ENCODE data around the gene RGS6. TPM values are rescaled to one million over a fixed set of nuclear protein-coding genes. Genes with fewer than 3 reads are reported as not detected.

RGS6 gene
- total RNA-seq, 1 donor from 2014 or later, result 5.2 TPM

- H3K4me3 ChIP-seq (ENCODE audit: low read length in 3 of 3), result no peak overlapping the region
- no peak overlapping the region for H3K27ac ChIP-seq (ENCODE audit: low read depth, low read length)
- no peaks in the 10 kb centered on the region for H3K4me1 ChIP-seq (ENCODE audit: control insufficient read depth in 3 of 3, insufficient read depth in 3 of 3, low read length in 3 of 3)
- H3K36me3 ChIP-seq (ENCODE audit: control insufficient read depth in 3 of 3, insufficient read depth in 3 of 3, low read length in 3 of 3), result no peaks in the 10 kb centered on the region
- H3K9me3 ChIP-seq (ENCODE audit: control insufficient read depth in 3 of 3, low read length in 3 of 3), result no peaks in the 10 kb centered on the region
- no peaks in the 10 kb centered on the region for H3K27me3 ChIP-seq (ENCODE audit: control insufficient read depth in 3 of 3, insufficient read depth in 3 of 3, low read length in 3 of 3)
- no peak overlapping the region for H3K9ac ChIP-seq (ENCODE audit: low read depth in 1 of 3, low read length in 3 of 3)
Observed at GRCh38 chr14:72501439-72501838, 569.2 kb downstream of the RGS6 start.

- Histone ChIP-seq H3K4me3 (ENCODE audit: low read length in 3 of 3) (no peak overlapping the region), H3K9me3 (ENCODE audit: control insufficient read depth in 3 of 3, low read length in 3 of 3) (no peaks in the 10 kb centered on the region), H3K27me3 (ENCODE audit: control insufficient read depth in 3 of 3, insufficient read depth in 3 of 3, low read length in 3 of 3) (no peaks in the 10 kb centered on the region), H3K4me1 (ENCODE audit: control insufficient read depth in 3 of 3, insufficient read depth in 3 of 3, low read length in 3 of 3) (no peaks in the 10 kb centered on the region), H3K27ac (ENCODE audit: low read depth, low read length) (no peak overlapping the region), H3K9ac (ENCODE audit: low read depth in 1 of 3, low read length in 3 of 3) (no peak overlapping the region), H3K36me3 (ENCODE audit: control insufficient read depth in 3 of 3, insufficient read depth in 3 of 3, low read length in 3 of 3) (no peaks in the 10 kb centered on the region)
Observed at GRCh38 chr14:72503271-72503670, 571.0 kb downstream of the RGS6 start.

- H3K9ac ChIP-seq (ENCODE audit: low read depth in 1 of 3, low read length in 3 of 3), result no peak overlapping the region
- H3K4me1 ChIP-seq (ENCODE audit: control insufficient read depth in 3 of 3, insufficient read depth in 3 of 3, low read length in 3 of 3), result no peaks in the 10 kb centered on the region
- no peak overlapping the region for H3K27ac ChIP-seq (ENCODE audit: low read depth, low read length)
- no peaks in the 10 kb centered on the region for H3K27me3 ChIP-seq (ENCODE audit: control insufficient read depth in 3 of 3, insufficient read depth in 3 of 3, low read length in 3 of 3)
- H3K36me3 ChIP-seq (ENCODE audit: control insufficient read depth in 3 of 3, insufficient read depth in 3 of 3, low read length in 3 of 3), result no peaks in the 10 kb centered on the region
- H3K9me3 ChIP-seq (ENCODE audit: control insufficient read depth in 3 of 3, low read length in 3 of 3), result no peaks in the 10 kb centered on the region
- no peak overlapping the region for H3K4me3 ChIP-seq (ENCODE audit: low read length in 3 of 3)
Observed at GRCh38 chr14:72503696-72504368, 571.6 kb downstream of the RGS6 start.

- Histone ChIP-seq H3K27ac (ENCODE audit: low read depth, low read length) (no peak overlapping the region), H3K9me3 (ENCODE audit: control insufficient read depth in 3 of 3, low read length in 3 of 3) (no peaks in the 10 kb centered on the region), H3K9ac (ENCODE audit: low read depth in 1 of 3, low read length in 3 of 3) (no peak overlapping the region), H3K4me1 (ENCODE audit: control insufficient read depth in 3 of 3, insufficient read depth in 3 of 3, low read length in 3 of 3) (peaks cover 0 to 4% (median 3%) of the 10 kb centered on the region in 3 donors), H3K36me3 (ENCODE audit: control insufficient read depth in 3 of 3, insufficient read depth in 3 of 3, low read length in 3 of 3) (no peaks in the 10 kb centered on the region), H3K4me3 (ENCODE audit: low read length in 3 of 3) (no peak overlapping the region), H3K27me3 (ENCODE audit: control insufficient read depth in 3 of 3, insufficient read depth in 3 of 3, low read length in 3 of 3) (no peaks in the 10 kb centered on the region)
Observed at GRCh38 chr14:72510566-72510965, 578.3 kb downstream of the RGS6 start.

- Histone ChIP-seq H3K9me3 (ENCODE audit: control insufficient read depth in 3 of 3, low read length in 3 of 3) (no peaks in the 10 kb centered on the region), H3K36me3 (ENCODE audit: control insufficient read depth in 3 of 3, insufficient read depth in 3 of 3, low read length in 3 of 3) (no peaks in the 10 kb centered on the region), H3K27me3 (ENCODE audit: control insufficient read depth in 3 of 3, insufficient read depth in 3 of 3, low read length in 3 of 3) (no peaks in the 10 kb centered on the region), H3K27ac (ENCODE audit: low read depth, low read length) (no peak overlapping the region), H3K4me1 (ENCODE audit: control insufficient read depth in 3 of 3, insufficient read depth in 3 of 3, low read length in 3 of 3) (peaks cover 4 to 7% (median 6%) of the 10 kb centered on the region in 3 donors), H3K4me3 (ENCODE audit: low read length in 3 of 3) (no peak overlapping the region), H3K9ac (ENCODE audit: low read depth in 1 of 3, low read length in 3 of 3) (no peak overlapping the region)
Observed at GRCh38 chr14:72512281-72512680, 580.1 kb downstream of the RGS6 start.

GRCh38 chr14:72512925-72513324 lies 580.7 kb downstream of the RGS6 start:
- Histone ChIP-seq H3K4me3 (ENCODE audit: low read length in 3 of 3) (no peak overlapping the region), H3K27ac (ENCODE audit: low read depth, low read length) (no peak overlapping the region), H3K27me3 (ENCODE audit: control insufficient read depth in 3 of 3, insufficient read depth in 3 of 3, low read length in 3 of 3) (no peaks in the 10 kb centered on the region), H3K36me3 (ENCODE audit: control insufficient read depth in 3 of 3, insufficient read depth in 3 of 3, low read length in 3 of 3) (no peaks in the 10 kb centered on the region), H3K4me1 (ENCODE audit: control insufficient read depth in 3 of 3, insufficient read depth in 3 of 3, low read length in 3 of 3) (peaks cover 4 to 10% (median 7%) of the 10 kb centered on the region in 3 donors), H3K9ac (ENCODE audit: low read depth in 1 of 3, low read length in 3 of 3) (no peak overlapping the region), H3K9me3 (ENCODE audit: control insufficient read depth in 3 of 3, low read length in 3 of 3) (no peaks in the 10 kb centered on the region)

- H3K9ac ChIP-seq (ENCODE audit: low read depth in 1 of 3, low read length in 3 of 3), result no peak overlapping the region
- no peak overlapping the region for H3K27ac ChIP-seq (ENCODE audit: low read depth, low read length)
- no peaks in the 10 kb centered on the region for H3K9me3 ChIP-seq (ENCODE audit: control insufficient read depth in 3 of 3, low read length in 3 of 3)
- H3K4me3 ChIP-seq (ENCODE audit: low read length in 3 of 3), result no peak overlapping the region
- H3K36me3 ChIP-seq (ENCODE audit: control insufficient read depth in 3 of 3, insufficient read depth in 3 of 3, low read length in 3 of 3), result no peaks in the 10 kb centered on the region
- no peaks in the 10 kb centered on the region for H3K27me3 ChIP-seq (ENCODE audit: control insufficient read depth in 3 of 3, insufficient read depth in 3 of 3, low read length in 3 of 3)
- peaks cover 4 to 10% (median 7%) of the 10 kb centered on the region in 3 donors for H3K4me1 ChIP-seq (ENCODE audit: control insufficient read depth in 3 of 3, insufficient read depth in 3 of 3, low read length in 3 of 3)
Observed at GRCh38 chr14:72513346-72513745, 581.1 kb downstream of the RGS6 start.

GRCh38 chr14:72513965-72514659 lies 581.9 kb downstream of the RGS6 start:
- Histone ChIP-seq H3K9ac (ENCODE audit: low read depth in 1 of 3, low read length in 3 of 3) (no peak overlapping the region), H3K36me3 (ENCODE audit: control insufficient read depth in 3 of 3, insufficient read depth in 3 of 3, low read length in 3 of 3) (no peaks in the 10 kb centered on the region), H3K4me1 (ENCODE audit: control insufficient read depth in 3 of 3, insufficient read depth in 3 of 3, low read length in 3 of 3) (peaks cover 4 to 10% (median 7%) of the 10 kb centered on the region in 3 donors), H3K27me3 (ENCODE audit: control insufficient read depth in 3 of 3, insufficient read depth in 3 of 3, low read length in 3 of 3) (no peaks in the 10 kb centered on the region), H3K9me3 (ENCODE audit: control insufficient read depth in 3 of 3, low read length in 3 of 3) (no peaks in the 10 kb centered on the region), H3K4me3 (ENCODE audit: low read length in 3 of 3) (no peak overlapping the region), H3K27ac (ENCODE audit: low read depth, low read length) (no peak overlapping the region)

- no peaks in the 10 kb centered on the region for H3K27me3 ChIP-seq (ENCODE audit: control insufficient read depth in 3 of 3, insufficient read depth in 3 of 3, low read length in 3 of 3)
- no peaks in the 10 kb centered on the region for H3K36me3 ChIP-seq (ENCODE audit: control insufficient read depth in 3 of 3, insufficient read depth in 3 of 3, low read length in 3 of 3)
- H3K9ac ChIP-seq (ENCODE audit: low read depth in 1 of 3, low read length in 3 of 3), result no peak overlapping the region
- H3K4me1 ChIP-seq (ENCODE audit: control insufficient read depth in 3 of 3, insufficient read depth in 3 of 3, low read length in 3 of 3), result peaks cover 4 to 10% (median 7%) of the 10 kb centered on the region in 3 donors
- H3K27ac ChIP-seq (ENCODE audit: low read depth, low read length), result no peak overlapping the region
- H3K9me3 ChIP-seq (ENCODE audit: control insufficient read depth in 3 of 3, low read length in 3 of 3), result no peaks in the 10 kb centered on the region
- H3K4me3 ChIP-seq (ENCODE audit: low read length in 3 of 3), result no peak overlapping the region
Observed at GRCh38 chr14:72514660-72515025, 582.4 kb downstream of the RGS6 start.

All from skeletal muscle tissue (tissue), 4 donors.